ENCODE data around the gene PLEKHM2.

The PLEKHM2 gene

GRCh38 chr1:15750924-15751323 lies 66.8 kb downstream of the PLEKHM2 start:
- H3K79me2 ChIP-seq: no peaks in the 10 kb centered on the region
- no peak overlapping the region for H3K4me2 ChIP-seq (ENCODE audit: low read length)
- no peak overlapping the region for H3K9ac ChIP-seq
- no peaks in the 10 kb centered on the region for H3K27me3 ChIP-seq (ENCODE audit: control insufficient read depth, insufficient read depth, low read length)
- H3K4me3 ChIP-seq (ENCODE audit: low read depth, low read length): no peak overlapping the region
- no peak overlapping the region for H2AFZ ChIP-seq
- no peak for TF ChIP-seq CTCF (IDR thresholded peaks at IDR 0.05)
- H3K4me1 ChIP-seq: no peaks in the 10 kb centered on the region
- no peak overlapping the region for H3K27ac ChIP-seq
- H3K36me3 ChIP-seq (ENCODE audit: control insufficient read depth, insufficient read depth, low read length): no peaks in the 10 kb centered on the region
- no peaks in the 10 kb centered on the region for H3K9me3 ChIP-seq (ENCODE audit: control insufficient read depth, low read length)

GRCh38 chr1:15751717-15752116 lies 67.6 kb downstream of the PLEKHM2 start:
- Histone ChIP-seq H3K9ac (no peak overlapping the region), H3K9me3 (ENCODE audit: control insufficient read depth, low read length) (no peaks in the 10 kb centered on the region), H2AFZ (no peak overlapping the region), H3K4me2 (ENCODE audit: low read length) (no peak overlapping the region), H3K27ac (no peak overlapping the region), H3K4me1 (no peaks in the 10 kb centered on the region), H3K27me3 (ENCODE audit: control insufficient read depth, insufficient read depth, low read length) (no peaks in the 10 kb centered on the region), H3K36me3 (ENCODE audit: control insufficient read depth, insufficient read depth, low read length) (no peaks in the 10 kb centered on the region), H3K4me3 (ENCODE audit: low read depth, low read length) (no peak overlapping the region), H3K79me2 (no peaks in the 10 kb centered on the region)
- TF ChIP-seq CTCF (IDR thresholded peaks at IDR 0.05): no peak

- H3K36me3 ChIP-seq (ENCODE audit: control insufficient read depth, insufficient read depth, low read length): no peaks in the 10 kb centered on the region
- peaks cover 2% of the 10 kb centered on the region for H3K4me1 ChIP-seq
- H2AFZ ChIP-seq: no peak overlapping the region
- no peaks in the 10 kb centered on the region for H3K79me2 ChIP-seq
- no peak overlapping the region for H3K9ac ChIP-seq
- H3K9me3 ChIP-seq (ENCODE audit: control insufficient read depth, low read length): no peaks in the 10 kb centered on the region
- H3K27me3 ChIP-seq (ENCODE audit: control insufficient read depth, insufficient read depth, low read length): no peaks in the 10 kb centered on the region
- no peak overlapping the region for H3K4me2 ChIP-seq (ENCODE audit: low read length)
- no peak overlapping the region for H3K4me3 ChIP-seq (ENCODE audit: low read depth, low read length)
- no peak overlapping the region for H3K27ac ChIP-seq
- TF ChIP-seq CTCF (IDR thresholded peaks at IDR 0.05): no peak
These were observed 69.7 kb downstream of the PLEKHM2 start for GRCh38 chr1:15753776-15754175.

- TF ChIP-seq CTCF (IDR thresholded peaks at IDR 0.05): no peak
- H3K9ac ChIP-seq: no peak overlapping the region
These were observed 71.0 kb downstream of the PLEKHM2 start for GRCh38 chr1:15755021-15755645.

GRCh38 chr1:15755646-15756040 lies 71.5 kb downstream of the PLEKHM2 start:
- H3K4me2 ChIP-seq (ENCODE audit: low read length): no peak overlapping the region
- no peaks in the 10 kb centered on the region for H3K36me3 ChIP-seq (ENCODE audit: control insufficient read depth, insufficient read depth, low read length)
- H3K9ac ChIP-seq: no peak overlapping the region
- TF ChIP-seq CTCF (IDR thresholded peaks at IDR 0.05): no peak
- H3K79me2 ChIP-seq: no peaks in the 10 kb centered on the region
- H2AFZ ChIP-seq: no peak overlapping the region
- H3K27me3 ChIP-seq (ENCODE audit: control insufficient read depth, insufficient read depth, low read length): no peaks in the 10 kb centered on the region
- no peak overlapping the region for H3K4me3 ChIP-seq (ENCODE audit: low read depth, low read length)
- no peaks in the 10 kb centered on the region for H3K9me3 ChIP-seq (ENCODE audit: control insufficient read depth, low read length)
- peaks cover 2% of the 10 kb centered on the region for H3K4me1 ChIP-seq
- H3K27ac ChIP-seq: no peak overlapping the region

More at GRCh38 chr1:15755021-15755645, 71.0 kb downstream of the PLEKHM2 start:
- Histone ChIP-seq H3K4me3 (ENCODE audit: low read depth, low read length) (no peak overlapping the region), H3K4me2 (ENCODE audit: low read length) (no peak overlapping the region), H3K27me3 (ENCODE audit: control insufficient read depth, insufficient read depth, low read length) (no peaks in the 10 kb centered on the region), H3K36me3 (ENCODE audit: control insufficient read depth, insufficient read depth, low read length) (no peaks in the 10 kb centered on the region), H3K9me3 (ENCODE audit: control insufficient read depth, low read length) (no peaks in the 10 kb centered on the region), H3K4me1 (peaks cover 2% of the 10 kb centered on the region), H3K79me2 (no peaks in the 10 kb centered on the region), H2AFZ (no peak overlapping the region), H3K27ac (no peak overlapping the region)
